Measurements from ENCODE around the gene BTRC. TPM values are rescaled to one million over a fixed set of nuclear protein-coding genes. Genes with fewer than 3 reads are reported as not detected.
"Not testable (repeated sequence)": the region's sequence is repeated elsewhere in the genome, so short reads cannot be mapped to it uniquely, and the experiment has no call there.

The BTRC gene
- total and polyA plus RNA-seq, 10 of the 15 experiments (the other 5 are each of a cell fraction or from before 2014, with no cell fraction given) = 2.2 to 18.6 (median 8.6) TPM

GRCh38 chr10:101415884-101416283 lies 61.9 kb downstream of the BTRC start:
- WGBS (ENCODE audit: insufficient coverage, insufficient replicate concordance, low lambda C conversion rate, missing lambda C conversion rate) = 76% methylated on average over 3 of the region's 3 CpGs
- DNase-seq (ENCODE audit: low read depth, low spot score) (no peak), FAIRE-seq (no peak), ATAC-seq (no peak)
- CTCF ChIA-PET = no interaction called here
- POLR2A ChIA-PET = no interaction called here
- intact Hi-C loops (cut with micrococcal nuclease; ENCODE audit: unreplicated experiment) = no loop called here
- in situ Hi-C loops (cut with MboI) = no loop called here
- no peak overlapping the region for H3K27ac ChIP-seq (ENCODE audit: control insufficient read depth, insufficient read depth)
- H3K9me3 ChIP-seq (replicated peaks; ENCODE audit: control insufficient read depth, insufficient read depth, low read length) = no peaks in the 10 kb centered on the region; the same call in 2 of the 3 replicates
- no peak overlapping the region for H3K9ac ChIP-seq (ENCODE audit: control insufficient read depth, insufficient read depth, low read length)
- no peaks in the 10 kb centered on the region; the same call in 1 of the 2 replicates for H3K79me2 ChIP-seq (ENCODE audit: control insufficient read depth, insufficient read depth, low read length)
- no peak overlapping the region for H3K4me2 ChIP-seq (ENCODE audit: control insufficient read depth, insufficient read depth)
- no peaks in the 10 kb centered on the region for H3K4me1 ChIP-seq (ENCODE audit: control insufficient read depth, insufficient read depth, low read length)
- no peaks in the 10 kb centered on the region for H4K20me1 ChIP-seq (ENCODE audit: control insufficient read depth, insufficient read depth)
- BruUV-seq (replicated peaks) = no TSS peak
- H2AFZ ChIP-seq (ENCODE audit: control insufficient read depth, low read depth, low read length) = no peak overlapping the region
- H3K27me3 ChIP-seq (replicated peaks in 1 of 2; ENCODE audit: control insufficient read depth in 2 of 2, insufficient read depth in 2 of 2, low read length in 1 of 2) = no peaks in the 10 kb centered on the region
- SMC1A ChIA-PET (ENCODE audit: uncharacterized antibody, unreplicated experiment) = no interaction called here
- TF ChIP-seq RELB (IDR thresholded peaks at IDR 0.05; ENCODE audit: low read depth) (no peak), MTA3 (IDR thresholded peaks at IDR 0.05; ENCODE audit: borderline replicate concordance, low read length) (no peak), PBX3 (IDR thresholded peaks at IDR 0.05; ENCODE audit: insufficient replicate concordance, low read depth, low read length) (no peak)
- no peak overlapping the region for H3K4me3 ChIP-seq
- H3K36me3 ChIP-seq (ENCODE audit: control insufficient read depth in 2 of 2, insufficient read depth in 2 of 2, low read length in 1 of 2) = no peaks in the 10 kb centered on the region
- RAD21 ChIA-PET (ENCODE audit: unreplicated experiment) = no interaction called here

GRCh38 chr10:101421967-101422366 lies 68.0 kb downstream of the BTRC start:
- CTCF ChIA-PET; H3K4me1 ChIP-seq (ENCODE audit: control insufficient read depth, insufficient read depth, low read length); RAD21 ChIA-PET (ENCODE audit: unreplicated experiment); DNase-seq (ENCODE audit: low read depth, low spot score); H4K20me1 ChIP-seq (ENCODE audit: control insufficient read depth, insufficient read depth); H2AFZ ChIP-seq (ENCODE audit: control insufficient read depth, low read depth, low read length); H3K27me3 ChIP-seq (replicated peaks in 1 of 2; ENCODE audit: control insufficient read depth in 2 of 2, insufficient read depth in 2 of 2, low read length in 1 of 2); POLR2A ChIA-PET; H3K79me2 ChIP-seq (ENCODE audit: control insufficient read depth, insufficient read depth, low read length); intact Hi-C loops (cut with micrococcal nuclease; ENCODE audit: unreplicated experiment); SMC1A ChIA-PET (ENCODE audit: uncharacterized antibody, unreplicated experiment); H3K27ac ChIP-seq (ENCODE audit: control insufficient read depth, insufficient read depth); BruUV-seq (replicated peaks); H3K4me3 ChIP-seq; H3K4me2 ChIP-seq (ENCODE audit: control insufficient read depth, insufficient read depth); H3K9me3 ChIP-seq (replicated peaks; ENCODE audit: control insufficient read depth, insufficient read depth, low read length); ATAC-seq; H3K9ac ChIP-seq (ENCODE audit: control insufficient read depth, insufficient read depth, low read length); FAIRE-seq; in situ Hi-C loops (cut with MboI); H3K36me3 ChIP-seq (ENCODE audit: control insufficient read depth in 2 of 2, insufficient read depth in 2 of 2, low read length in 1 of 2): not testable (repeated sequence)
- 21% methylated on average over 1 of the region's 1 CpG for WGBS (ENCODE audit: insufficient coverage, insufficient replicate concordance, low lambda C conversion rate, missing lambda C conversion rate)

All from GM12878 (cell line).